Measurements from ENCODE around the gene BACH2.
"Not testable (repeated sequence)": the region's sequence is repeated elsewhere in the genome, so short reads cannot be mapped to it uniquely, and the experiment has no call there.

Gene BACH2

DNA sequence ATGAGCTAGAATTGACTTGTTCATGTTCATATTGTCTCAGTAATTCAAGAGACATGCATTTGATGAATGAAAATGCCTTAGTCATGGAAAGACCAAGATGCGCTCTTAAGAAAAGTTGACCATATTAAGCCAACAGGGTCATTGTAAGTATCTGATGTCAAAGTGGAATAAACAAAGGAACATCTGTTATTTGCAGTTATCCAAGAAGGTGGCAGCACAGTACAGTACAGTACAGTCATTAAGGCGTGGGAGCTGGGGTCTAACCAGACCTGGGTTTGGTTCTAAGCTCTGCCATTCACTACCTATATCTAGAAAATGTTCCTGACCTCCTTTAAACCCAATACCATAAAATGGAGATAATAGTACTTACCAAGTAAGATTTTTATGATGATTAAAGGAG is 178.1 kb downstream of the BACH2 start:
- DNase-seq: no peak

DNA sequence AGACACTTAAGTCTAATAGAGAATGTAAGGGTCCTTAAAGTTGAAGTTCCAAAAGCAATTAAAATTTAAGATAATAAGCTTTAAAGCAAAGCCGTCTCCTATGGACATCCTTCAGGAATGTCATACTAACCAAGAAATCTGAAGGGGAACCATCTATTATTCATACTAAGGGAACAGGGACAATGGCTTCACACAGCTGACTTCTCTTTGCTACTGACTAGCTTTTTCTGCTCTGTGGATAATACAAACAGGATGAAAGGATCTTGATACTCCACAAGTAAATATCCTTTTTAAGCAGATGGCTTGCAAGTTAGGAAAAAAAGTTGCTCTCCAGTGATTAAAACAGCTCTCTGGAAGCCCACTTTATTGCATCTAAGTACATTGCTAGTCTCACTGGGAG is 178.6 kb downstream of the BACH2 start:
- no peak for DNase-seq

DNA sequence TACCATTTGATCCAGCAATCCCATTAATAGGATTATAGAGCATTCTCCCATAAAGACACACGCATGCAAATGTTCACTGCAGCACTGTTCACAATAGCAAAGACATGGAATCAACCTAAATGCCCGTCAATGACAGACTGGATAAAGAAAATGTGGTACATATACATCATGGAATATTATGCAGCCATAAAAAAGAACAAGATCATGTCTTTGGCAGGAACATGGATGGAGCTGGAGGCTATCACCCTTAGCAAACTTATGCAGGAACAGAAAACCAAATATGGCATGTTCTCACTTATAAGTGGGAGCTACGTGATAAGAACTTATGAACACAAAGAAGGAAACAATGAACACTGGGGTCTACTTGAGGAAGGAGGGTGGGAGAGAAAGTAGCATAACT is 180.5 kb downstream of the BACH2 start:
- not testable (repeated sequence) for DNase-seq

DNA sequence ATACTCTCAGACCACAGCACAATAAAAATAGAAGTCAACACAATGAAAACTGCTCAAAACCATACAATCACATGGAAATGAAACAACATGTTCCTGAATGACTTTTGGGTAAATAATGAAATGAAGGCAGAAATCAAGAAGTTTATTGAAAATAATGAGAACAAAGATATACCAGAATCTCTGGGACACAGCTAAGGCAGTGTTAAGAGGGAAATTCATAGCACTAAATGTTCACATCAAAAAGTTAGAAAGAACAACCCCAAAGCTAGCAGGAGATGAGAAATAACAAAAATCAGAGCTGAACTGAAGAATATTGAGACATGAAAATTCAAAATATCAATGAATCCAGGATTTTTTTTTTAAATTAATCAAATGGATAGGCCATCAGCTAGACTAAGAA is 183.3 kb downstream of the BACH2 start:
- DNase-seq: no peak

- DNase-seq: no peak
These were observed 185.3 kb downstream of the BACH2 start for GRCh38 chr6:90111387-90111786.

- DNase-seq: no peak
These were observed 185.7 kb downstream of the BACH2 start for GRCh38 chr6:90110971-90111370.

- no peak for DNase-seq
These were observed 187.5 kb downstream of the BACH2 start for GRCh38 chr6:90109141-90109540.

DNA sequence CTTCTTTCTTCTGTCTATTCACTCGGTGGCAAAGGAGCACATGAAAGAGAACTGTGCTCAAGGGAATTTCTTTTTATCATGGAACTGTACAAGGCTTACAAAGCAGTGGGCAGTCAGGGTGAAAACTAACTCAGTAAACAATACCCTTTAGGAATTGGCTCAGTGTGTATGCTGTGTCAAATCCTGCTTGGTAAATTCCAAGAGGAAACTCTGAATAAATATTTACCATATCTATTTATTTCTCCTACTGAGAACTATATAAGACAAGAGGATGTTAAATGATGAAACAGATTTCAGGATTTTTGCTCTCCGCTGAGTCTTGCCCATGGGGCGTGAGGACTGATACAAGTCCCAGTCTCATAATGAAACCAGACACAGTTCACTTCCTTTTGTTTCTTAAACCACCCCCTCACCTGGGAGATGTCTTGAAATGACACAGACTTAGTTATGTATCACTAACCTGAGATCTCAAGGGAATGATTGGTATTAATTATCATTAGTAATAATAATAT is 188.8 kb downstream of the BACH2 start:
- no peak for DNase-seq

DNA sequence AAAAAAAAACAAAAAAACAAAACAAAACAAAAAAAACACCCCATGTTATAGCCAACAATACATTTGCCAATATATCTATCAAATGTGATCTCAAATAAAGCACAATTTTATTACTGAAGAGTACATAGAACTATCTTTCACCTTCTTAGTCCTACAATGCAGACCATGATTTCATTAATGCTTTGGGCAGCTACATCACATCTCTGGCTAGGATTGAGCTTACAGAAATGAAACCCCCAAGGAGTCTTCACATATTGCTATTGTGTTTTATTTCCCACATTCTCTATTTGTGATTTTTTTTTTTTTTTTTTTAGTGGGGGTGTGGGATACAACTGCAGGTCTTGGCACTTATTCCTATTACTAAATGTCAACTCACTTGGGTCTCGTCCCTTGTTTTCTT is 189.3 kb downstream of the BACH2 start:
- DNase-seq: no peak

DNA sequence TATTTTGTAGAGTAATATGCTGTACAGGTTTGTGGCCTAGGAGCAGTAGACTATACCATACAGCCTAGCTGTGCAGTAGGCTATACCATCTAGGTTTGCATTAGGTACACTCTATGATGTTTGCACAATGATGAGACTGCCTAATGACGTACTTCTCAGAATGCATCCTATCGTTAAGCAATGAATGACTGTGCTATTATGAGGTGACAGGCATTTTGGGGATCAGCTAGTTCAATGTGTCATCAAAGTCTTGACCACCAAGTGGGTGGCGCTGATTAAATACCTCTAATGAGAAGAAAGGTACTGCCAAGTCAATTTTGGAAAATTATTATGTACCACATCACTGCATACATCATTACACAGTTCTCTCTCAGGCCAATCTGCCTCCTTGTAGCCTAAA is 190.2 kb downstream of the BACH2 start:
- DNase-seq: no peak

DNA sequence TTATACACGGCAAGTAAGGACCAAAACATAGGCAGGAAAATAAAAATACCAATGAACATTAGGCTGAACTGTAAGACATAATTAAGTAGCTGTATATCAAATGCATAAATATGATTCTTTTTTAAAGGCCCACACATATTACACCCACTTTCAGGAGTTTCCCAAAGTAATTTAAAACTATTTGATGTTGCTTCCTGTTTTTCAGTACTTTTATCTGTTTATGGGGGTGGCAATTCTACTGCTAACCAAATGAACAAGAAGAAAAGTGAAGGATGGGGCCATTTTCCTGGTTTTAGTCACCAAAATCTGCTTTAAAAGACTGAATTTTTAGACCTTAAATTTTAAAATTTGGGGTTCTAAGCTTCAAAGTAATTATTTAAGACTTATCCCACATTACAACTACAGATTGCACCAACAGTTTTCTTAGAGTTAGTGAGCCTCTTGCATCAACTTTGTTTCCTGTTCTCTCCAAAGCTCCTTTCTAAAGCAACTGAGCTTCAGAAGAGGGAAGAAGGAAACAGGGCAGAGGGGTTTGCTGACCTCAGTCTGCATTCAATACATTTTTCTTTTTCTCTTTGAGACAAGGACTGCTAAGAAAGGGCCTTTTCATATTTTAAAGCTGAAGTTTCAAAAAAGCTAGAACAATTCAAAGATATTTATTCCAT is 191.0 kb downstream of the BACH2 start:
- DNase-seq: no peak

DNA sequence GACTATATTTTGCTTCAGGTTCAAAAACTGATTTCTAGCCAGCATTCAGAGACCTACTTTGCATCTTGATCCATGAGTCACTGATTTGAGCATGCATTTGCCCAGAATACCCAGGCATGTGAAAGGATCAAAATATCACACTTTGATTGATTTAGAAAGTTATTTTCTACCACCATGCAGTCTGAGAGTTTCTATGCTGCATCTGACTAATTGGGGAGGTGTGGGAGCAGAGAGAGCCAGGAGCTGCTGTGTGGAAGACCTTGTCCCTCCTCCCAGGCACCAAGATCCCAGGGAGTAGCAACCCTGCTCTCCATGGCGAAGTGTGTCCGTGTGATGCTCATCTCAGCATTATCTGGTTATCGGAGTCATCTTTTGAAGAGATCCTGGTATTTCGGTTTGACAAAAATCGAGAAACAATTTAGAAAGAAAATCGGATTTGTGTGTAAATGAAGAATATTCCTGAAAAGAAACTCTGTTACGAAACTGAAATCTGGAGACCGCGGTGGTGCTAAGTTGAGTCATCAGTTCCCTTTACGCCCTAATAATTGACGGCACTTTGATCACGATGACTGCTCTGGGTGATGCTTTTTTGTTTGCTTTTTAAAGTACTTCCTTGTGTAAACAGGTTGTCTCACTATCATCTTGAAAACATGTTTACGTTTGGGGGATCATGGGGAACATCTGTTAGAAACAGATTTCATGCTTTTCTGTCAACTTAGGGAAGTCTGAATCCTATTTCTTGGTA is 193.4 kb downstream of the BACH2 start:
- no peak for DNase-seq

GRCh38 chr6:90101403-90101802 is 195.2 kb downstream of the BACH2 start:
- DNase-seq: no peak

DNA sequence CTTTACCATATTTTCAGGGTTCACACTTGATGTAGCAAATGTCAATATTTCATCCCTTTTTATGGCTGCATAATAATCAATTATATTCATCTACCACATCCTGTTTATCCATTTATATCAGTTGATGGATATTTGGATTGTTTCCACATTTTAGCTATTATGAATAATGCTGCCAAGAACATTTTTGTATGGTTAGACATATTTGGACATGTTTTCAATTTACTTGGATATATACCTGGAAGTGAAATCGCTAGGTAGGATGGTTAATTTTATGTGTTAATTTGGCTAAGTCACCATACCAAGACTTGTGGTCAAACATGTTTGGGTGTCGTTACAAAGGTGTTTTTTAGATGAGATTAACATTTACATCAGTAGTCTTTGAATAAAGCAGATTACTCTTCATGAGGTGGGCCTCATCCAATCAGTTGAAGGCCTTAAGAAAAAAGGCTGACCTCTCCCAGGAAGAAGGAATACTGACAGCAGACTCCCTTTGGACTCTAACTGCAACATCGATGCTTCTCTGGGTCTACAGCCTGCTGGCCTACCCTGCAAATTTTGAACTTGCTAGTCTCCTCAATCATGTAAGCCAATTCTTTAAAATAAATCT is 196.5 kb downstream of the BACH2 start:
- no peak for DNase-seq

DNA sequence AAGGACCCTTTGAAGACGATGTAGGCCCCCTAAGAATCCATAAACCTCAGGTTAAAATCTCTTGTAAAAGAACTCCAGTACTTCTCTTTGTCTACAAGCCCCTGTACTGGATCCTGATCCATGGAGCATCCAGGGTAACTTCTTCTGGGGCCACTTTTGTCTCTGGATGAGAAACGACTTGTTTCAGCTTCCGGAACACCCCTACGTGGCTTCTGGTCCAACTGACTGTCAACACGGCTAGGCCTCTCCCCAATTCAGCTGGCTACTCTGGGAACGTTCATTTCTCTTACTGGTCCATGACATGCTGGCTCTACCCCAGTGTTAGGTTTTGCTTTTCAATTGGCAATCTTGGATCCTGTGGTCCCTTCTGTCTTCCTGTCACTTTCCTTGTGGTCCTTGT is 198.0 kb downstream of the BACH2 start:
- DNase-seq: no peak

DNA sequence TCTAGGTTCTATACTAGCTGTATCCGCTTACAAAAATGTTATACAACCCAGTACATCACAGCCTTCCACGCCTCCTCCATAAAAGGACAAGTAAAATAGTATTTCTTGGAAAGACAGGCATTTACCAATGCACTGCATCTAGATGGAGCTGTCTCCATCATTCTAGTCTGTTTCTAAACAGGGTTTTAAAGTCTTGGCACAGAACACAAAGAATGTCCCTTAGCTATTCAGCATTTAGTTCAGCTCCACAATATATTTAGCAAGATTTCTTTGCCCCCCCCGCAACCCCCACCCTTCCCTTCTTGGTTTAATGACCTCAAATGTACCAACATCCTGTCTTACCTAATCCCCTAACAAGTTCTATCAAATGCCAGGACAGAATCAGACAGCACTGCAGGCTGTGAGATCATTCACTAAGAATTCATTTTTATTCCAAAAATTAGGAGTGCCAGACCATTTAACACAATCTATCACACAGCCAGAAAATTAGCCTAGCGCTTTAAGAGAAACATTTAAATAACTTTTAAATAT is 198.6 kb downstream of the BACH2 start:
- DNase-seq: no peak

DNA sequence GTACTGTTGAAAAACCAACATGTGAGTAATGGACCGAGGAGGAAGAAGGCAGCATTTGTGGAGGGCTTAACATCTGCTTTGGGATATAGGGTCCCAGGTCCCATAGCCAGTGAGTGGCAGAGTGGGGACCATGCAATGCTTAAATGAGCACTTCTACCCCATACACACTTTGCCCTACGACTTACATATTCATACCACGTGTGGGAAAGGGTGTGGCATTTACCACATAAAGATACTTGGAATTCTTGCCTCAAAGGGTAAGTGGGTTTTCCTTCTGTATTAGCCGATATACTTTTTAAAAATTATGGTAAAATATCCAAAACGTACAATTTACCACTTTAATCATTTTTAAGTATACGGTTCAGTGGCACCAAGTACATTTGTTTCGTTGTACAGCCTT is 199.3 kb downstream of the BACH2 start:
- no peak for DNase-seq

DNA sequence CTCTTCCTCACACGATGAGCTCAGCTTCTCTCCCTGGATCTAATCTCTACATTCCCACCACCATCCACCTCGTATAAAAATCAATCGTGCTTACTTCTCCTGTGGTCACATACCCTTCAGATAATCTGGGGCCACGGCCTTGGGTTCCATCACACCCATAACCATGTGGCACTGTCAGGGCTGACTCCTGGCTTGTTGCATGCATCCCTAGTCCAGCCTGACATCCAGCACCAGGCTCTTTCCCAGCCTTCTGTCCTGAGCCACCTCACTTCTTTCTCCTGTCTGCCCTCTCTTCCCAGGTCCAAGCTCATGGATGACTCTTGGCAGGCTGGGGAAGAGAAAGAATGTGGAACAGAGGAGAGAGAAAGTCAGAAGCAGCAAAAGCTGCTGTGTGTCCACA is 199.8 kb downstream of the BACH2 start:
- no peak for DNase-seq

DNA sequence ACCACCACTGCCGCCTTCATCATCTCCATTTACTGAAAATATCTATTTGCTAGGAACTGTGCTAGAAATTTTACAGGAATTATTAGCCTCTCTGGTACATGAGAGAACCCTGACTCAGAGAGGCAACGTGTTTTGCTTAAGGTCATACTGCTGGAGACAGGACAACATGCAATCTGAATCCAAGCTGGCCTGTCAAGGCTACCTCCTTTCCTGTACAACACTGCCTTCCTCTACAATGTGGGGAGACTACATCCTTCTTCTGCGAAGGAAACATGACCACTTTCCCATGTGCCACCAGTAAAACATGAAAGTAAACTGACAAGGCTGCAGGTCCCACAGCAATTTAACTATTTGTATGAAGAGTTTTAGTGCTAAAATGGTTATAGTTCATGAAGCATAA is 200.9 kb downstream of the BACH2 start:
- no peak for DNase-seq

DNA sequence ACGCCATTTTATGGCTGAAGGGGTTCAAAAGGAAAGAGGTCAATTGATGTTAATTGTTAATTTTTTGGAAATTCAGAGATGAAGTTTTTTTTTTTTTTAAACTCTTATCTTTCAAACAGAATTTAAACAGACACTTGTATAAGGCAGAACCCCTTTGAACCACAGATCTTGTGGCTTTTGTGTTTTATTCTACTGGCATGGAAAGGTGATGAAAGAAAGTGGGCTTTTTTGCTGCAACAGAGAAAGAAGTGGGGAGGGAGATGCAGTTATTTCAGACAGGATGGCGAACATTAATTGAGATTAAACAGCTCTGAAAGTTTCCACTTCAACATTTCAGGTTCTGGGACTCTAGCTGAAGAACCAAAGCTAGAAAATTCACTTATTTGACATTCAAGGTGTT is 201.5 kb downstream of the BACH2 start:
- no peak for DNase-seq

DNA sequence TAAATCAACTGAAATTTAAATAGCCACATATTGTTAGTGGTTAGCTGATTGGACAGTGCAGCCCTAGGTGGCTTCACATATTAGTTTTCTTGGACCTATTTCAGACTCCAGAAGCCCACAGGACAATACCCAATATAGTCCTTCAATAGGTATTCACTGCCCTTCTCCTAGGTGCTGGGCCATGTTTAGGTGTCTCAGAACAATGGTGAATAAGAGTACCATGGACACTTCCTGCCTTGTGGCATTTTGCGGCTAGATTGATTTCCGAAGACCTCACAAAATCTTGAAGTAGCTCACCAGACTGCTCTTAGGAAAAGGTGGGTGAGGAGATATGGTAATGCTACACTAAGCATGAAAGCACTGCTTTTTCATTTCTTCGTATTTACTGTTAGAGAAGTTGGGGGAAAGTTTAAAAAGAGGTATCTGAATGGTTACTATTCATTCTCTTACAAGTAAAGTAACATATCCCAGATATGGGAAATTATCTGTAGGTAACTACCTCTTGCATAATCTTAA is 203.0 kb downstream of the BACH2 start:
- DNase-seq: no peak

DNA sequence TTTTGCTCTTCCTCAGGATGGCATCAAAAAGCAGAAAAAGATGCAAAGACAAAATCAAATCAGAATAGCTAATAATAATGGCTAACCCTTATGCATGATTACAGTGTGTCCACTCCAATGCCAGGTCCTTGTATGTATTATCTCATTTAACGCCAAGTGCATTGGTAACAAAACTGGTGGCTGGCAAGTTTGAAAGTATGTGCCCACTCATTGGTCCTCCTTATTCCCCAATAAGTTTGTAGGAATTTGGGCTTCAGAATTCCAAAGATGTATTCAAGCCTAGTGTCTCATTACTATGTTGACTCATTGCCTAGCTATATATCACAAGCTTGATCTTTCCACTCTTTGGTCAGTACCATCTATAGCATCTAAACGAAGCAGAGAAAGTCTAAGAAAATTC is 205.8 kb downstream of the BACH2 start:
- DNase-seq: no peak

GRCh38 chr6:90088009-90088408 is 208.6 kb downstream of the BACH2 start:
- no peak for DNase-seq

All from RPMI8226 (cell line).